H9 (cell line): Measurements from ENCODE around the gene TBX1. TPM values are rescaled to one million over a fixed set of nuclear protein-coding genes. Genes with fewer than 3 reads are reported as not detected.

Source experiments
- DNase-seq: peaks from one replicate; pipeline ENCODE4 v3.0.0-alpha.2; 2017
- H2AFZ ChIP-seq: one replicate; pipeline ENCODE4 v1.6.1; 2013; ENCODE audit warnings: mild to moderate bottlenecking, low read length, control low read depth, moderate library complexity
- H2AK5ac ChIP-seq: 2 replicates; pipeline ENCODE4 v1.6.1; 2013; ENCODE audit warnings: low read length, control low read depth, mixed read lengths; ENCODE audit not compliant: insufficient read length
- H2BK120ac ChIP-seq: one replicate; pipeline ENCODE4 v1.6.1; 2013; ENCODE audit warnings: low read depth, mild to moderate bottlenecking, low read length, control low read depth, inconsistent platforms; ENCODE audit not compliant: poor library complexity, severe bottlenecking
- H2BK12ac ChIP-seq: 2 replicates; pipeline ENCODE4 v1.6.1; 2013; ENCODE audit warnings: low read length, control low read depth, mixed read lengths, low read depth; ENCODE audit not compliant: insufficient read length
- H2BK15ac ChIP-seq: 2 replicates; pipeline ENCODE4 v1.6.1; 2013; ENCODE audit warnings: low read depth, low read length, control low read depth
- H2BK20ac ChIP-seq: one replicate; pipeline ENCODE4 v1.6.1; 2013; ENCODE audit warnings: low read depth, mild to moderate bottlenecking, low read length, control low read depth, inconsistent platforms; ENCODE audit not compliant: poor library complexity, severe bottlenecking
- H2BK5ac ChIP-seq: 2 replicates; pipeline ENCODE4 v1.6.1; 2013; ENCODE audit warnings: low read length, control low read depth, mixed read lengths; ENCODE audit not compliant: insufficient read length
- H3K14ac ChIP-seq: 2 replicates; pipeline ENCODE4 v1.6.1; 2013; ENCODE audit warnings: low read length, control low read depth; ENCODE audit not compliant: insufficient read depth
- H3K18ac ChIP-seq: 2 replicates; pipeline ENCODE4 v1.6.1; 2013; ENCODE audit warnings: low read depth, mild to moderate bottlenecking, mixed read lengths, low read length, control low read depth; ENCODE audit not compliant: insufficient read length
- H3K23ac ChIP-seq: 2 replicates; pipeline ENCODE4 v1.6.1; 2013; ENCODE audit warnings: low read length, control low read depth, mixed read lengths, low read depth; ENCODE audit not compliant: insufficient read length
- H3K23me2 ChIP-seq: 2 replicates; pipeline ENCODE4 v1.6.1; 2013; ENCODE audit warnings: low read depth, mild to moderate bottlenecking, mixed read lengths, low read length, control low read depth; ENCODE audit not compliant: insufficient read length, poor library complexity, severe bottlenecking
- H3K27ac ChIP-seq: 2 replicates; pipeline ENCODE4 v1.5.1; 2013; ENCODE audit warnings: low read length, control low read depth, mixed read lengths, low read depth; ENCODE audit not compliant: insufficient read length
- H3K27me3 ChIP-seq: 2 replicates; pipeline ENCODE4 v1.6.1; 2013; ENCODE audit warnings: low read length, control low read depth, inconsistent platforms; ENCODE audit not compliant: insufficient read depth
- H3K4ac ChIP-seq: 2 replicates; pipeline ENCODE4 v1.6.1; 2013; ENCODE audit warnings: low read depth, mild to moderate bottlenecking, control low read depth, inconsistent platforms, low read length, moderate library complexity
- H3K4me1 ChIP-seq: 2 replicates; pipeline ENCODE4 v1.6.1; 2013; ENCODE audit warnings: low read length, control low read depth, inconsistent platforms; ENCODE audit not compliant: insufficient read depth
- H3K4me2 ChIP-seq: 2 replicates; pipeline ENCODE4 v1.6.1; 2013; ENCODE audit warnings: low read length, control low read depth, mixed read lengths; ENCODE audit not compliant: insufficient read length, insufficient read depth
- H3K56ac ChIP-seq: 2 replicates; pipeline ENCODE4 v1.6.1; 2013; ENCODE audit warnings: low read depth, mild to moderate bottlenecking, mixed read lengths, low read length, control low read depth; ENCODE audit not compliant: insufficient read length
- H3K79me1 ChIP-seq: 2 replicates; pipeline ENCODE4 v1.6.1; 2013; ENCODE audit warnings: low read depth, mild to moderate bottlenecking, moderate library complexity, low read length, control low read depth, inconsistent platforms; ENCODE audit not compliant: insufficient read depth, poor library complexity, severe bottlenecking
- H3K79me2 ChIP-seq: 2 replicates; pipeline ENCODE4 v1.6.1; 2013; ENCODE audit warnings: low read length, control low read depth, inconsistent platforms; ENCODE audit not compliant: insufficient read depth
- H3K9ac ChIP-seq: 2 replicates; pipeline ENCODE4 v1.6.1; 2013; ENCODE audit warnings: low read length, control low read depth, mixed read lengths; ENCODE audit not compliant: insufficient read length; ENCODE audit errors: extremely low read depth
- H3K9me3 ChIP-seq: one replicate; pipeline ENCODE4 v1.6.1; 2013; ENCODE audit warnings: low read depth, low read length, inconsistent platforms; ENCODE audit not compliant: control insufficient read depth
- H3T11ph ChIP-seq: one replicate; pipeline ENCODE4 v1.6.1; 2013; ENCODE audit warnings: mild to moderate bottlenecking, low read length, control low read depth, inconsistent platforms
- H4K20me1 ChIP-seq: one replicate; pipeline ENCODE4 v1.6.1; 2013; ENCODE audit not compliant: control insufficient read depth, insufficient read length, insufficient read depth
- H4K5ac ChIP-seq: 2 replicates; pipeline ENCODE4 v1.6.1; 2013; ENCODE audit warnings: low read depth, mild to moderate bottlenecking, mixed read lengths, low read length, control low read depth; ENCODE audit not compliant: insufficient read length
- H4K8ac ChIP-seq: replicated peaks from 2 replicates; pipeline ENCODE4 v1.6.1; 2013; ENCODE audit warnings: low read length, control low read depth, mixed read lengths, low read depth; ENCODE audit not compliant: insufficient read length
- H4K91ac ChIP-seq: 2 replicates; pipeline ENCODE4 v1.6.1; 2013; ENCODE audit warnings: low read depth, mild to moderate bottlenecking, moderate library complexity, mixed read lengths, low read length, control low read depth; ENCODE audit not compliant: insufficient read length
- H3K27ac Mint-ChIP-seq, 3 experiments: 2 replicates in 2 of 3; 3 replicates in 1 of 3; pipeline ENCODE4 v1.8.0; 2020 to 2021; ENCODE audit warnings: mixed read lengths in 3 of 3, mild to moderate bottlenecking in 1 of 3, moderate library complexity in 1 of 3
- H3K27me3 Mint-ChIP-seq: 2 replicates; pipeline ENCODE4 v1.8.0; 2021; ENCODE audit warnings: low read depth, mild to moderate bottlenecking, moderate library complexity, mixed read lengths
- H3K36me3 Mint-ChIP-seq, 3 experiments: 2 replicates in 2 of 3; 3 replicates in 1 of 3; pipeline ENCODE4 v1.8.0; 2020 to 2021; ENCODE audit warnings: low read depth in 3 of 3, mixed read lengths in 3 of 3; ENCODE audit not compliant: insufficient read depth in 1 of 3
- H3K4me1 Mint-ChIP-seq, 2 experiments: 2 replicates each; pipeline ENCODE4 v1.8.0; 2020; ENCODE audit warnings: mixed read lengths in 2 of 2
- H3K4me3 Mint-ChIP-seq, 2 experiments: 2 replicates in 1 of 2; 3 replicates in 1 of 2; pipeline ENCODE4 v1.8.0; 2020 to 2021; ENCODE audit warnings: mild to moderate bottlenecking in 2 of 2, mixed read lengths in 2 of 2, moderate library complexity in 1 of 2
- H3K9me3 Mint-ChIP-seq, 2 experiments: 2 replicates in 1 of 2; 3 replicates in 1 of 2; pipeline ENCODE4 v1.8.0; 2020; ENCODE audit warnings: mild to moderate bottlenecking in 2 of 2, mixed read lengths in 2 of 2, moderate library complexity in 1 of 2
- CTCF ChIP-seq: fragments of 200-600 bp; sonication (generic); conservative IDR thresholded peaks from 3 replicates; pipeline ENCODE4 v1.8.0; 2021; ENCODE audit warnings: antibody characterized with exemption, mild to moderate bottlenecking
- WGBS: extraction: QIAGEN DNeasy Blood & Tissue Kit; methylation state at CpG from one replicate; pipeline ENCODE4 v1.1.7; 2013; ENCODE audit warnings: missing lambda C conversion rate, low lambda C conversion rate, mixed read lengths; ENCODE audit not compliant: insufficient read length; ENCODE audit errors: extremely low coverage; 5-methylcytosine and 5-hydroxymethylcytosine counted together
- total RNA-seq: library from RNA; stranded (reverse); gene quantifications from 2 replicates; pipeline ENCODE4 v1.2.1, GENCODE V29; 2021

Gene TBX1
- total RNA-seq, 1 experiment from 2014 or later, result 2.2 TPM

DNA sequence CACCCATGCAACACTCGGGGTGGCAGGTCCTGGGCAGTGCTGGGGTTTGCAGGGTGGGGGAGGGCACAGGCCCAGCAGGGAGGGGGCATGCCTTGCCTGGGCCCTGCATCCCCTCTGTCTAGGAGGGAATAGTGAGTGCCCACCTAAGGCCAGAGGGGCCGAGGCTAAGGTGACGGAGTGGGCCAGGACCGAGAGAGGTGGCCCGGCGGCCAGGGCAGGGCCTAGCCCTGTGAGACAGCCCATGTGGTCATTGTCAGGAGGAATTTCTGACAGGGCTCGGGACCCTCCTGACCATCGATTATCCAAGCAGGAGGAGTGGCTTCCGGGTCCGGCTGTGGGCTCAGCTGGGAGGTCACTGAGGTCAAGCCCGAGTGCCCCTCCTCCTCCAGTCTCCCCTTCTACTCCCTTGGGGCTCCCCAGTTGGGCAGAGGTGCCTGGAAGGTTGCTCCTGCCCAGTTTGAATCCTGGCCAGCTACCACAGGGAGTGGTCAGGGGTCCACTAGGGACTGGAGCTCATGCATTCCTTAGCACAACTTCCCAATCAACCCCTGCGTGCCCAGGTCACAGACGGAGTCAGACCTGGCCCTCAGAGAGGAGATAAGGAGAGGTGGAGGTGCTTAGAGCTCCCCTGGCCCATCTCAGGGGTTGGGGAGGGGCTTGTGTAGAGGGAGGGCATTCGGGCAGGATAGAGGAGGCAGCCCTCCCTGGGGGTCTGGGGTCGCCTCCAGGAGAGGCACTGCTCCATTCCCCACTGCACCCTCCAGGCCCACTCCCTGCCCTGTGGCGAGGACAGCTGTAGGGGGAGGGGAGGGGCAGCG, 22.5 kb upstream of the TBX1 start:
- Histone ChIP-seq H3K4me1 (no peaks in the 10 kb centered on the region), H2BK12ac (no peak overlapping the region), H3K14ac (no peak overlapping the region), H3K9me3 (no peaks in the 10 kb centered on the region), H2BK15ac (no peak overlapping the region), H3K79me1 (no peaks in the 10 kb centered on the region), H3K4ac (no peak overlapping the region), H3K9ac (no peak overlapping the region), H3K79me2 (no peaks in the 10 kb centered on the region), H3K23ac (no peak overlapping the region), H4K8ac (no peak overlapping the region), H3T11ph (no peak overlapping the region), H3K27me3 (no peaks in the 10 kb centered on the region), H3K27ac (no peak overlapping the region), H2BK5ac (no peak overlapping the region), H2AK5ac (no peak overlapping the region), H2AFZ (no peak overlapping the region), H3K23me2 (no peaks in the 10 kb centered on the region), H4K91ac (no peak overlapping the region), H4K5ac (no peak overlapping the region), H3K18ac (no peak overlapping the region), H4K20me1 (no peaks in the 10 kb centered on the region), H3K56ac (no peak overlapping the region), H2BK20ac (no peak overlapping the region), H3K4me2 (no peak overlapping the region), H2BK120ac (no peak overlapping the region)
- peaks cover 6 to 12% of the 10 kb centered on the region in 2 experiments for H3K4me1 Mint-ChIP-seq
- H3K36me3 Mint-ChIP-seq, result no peaks in the 10 kb centered on the region
- H3K9me3 Mint-ChIP-seq, result no peaks in the 10 kb centered on the region
- no peak overlapping the region; a peak in 1 of 7 replicates for H3K27ac Mint-ChIP-seq
- no peak overlapping the region; a peak in 1 of 5 replicates for H3K4me3 Mint-ChIP-seq
- WGBS, result no CpG with 5 or more reads among the region's 17 CpGs
- peaks cover 11% of the 10 kb centered on the region for H3K27me3 Mint-ChIP-seq
- DNase-seq, result no peak
- TF ChIP-seq CTCF, result no peak
